H9 (cell line): Measurements from ENCODE around the gene SOX12. TPM values are rescaled to one million over a fixed set of nuclear protein-coding genes. Genes with fewer than 3 reads are reported as not detected.

ENCODE experiments used
- DNase-seq: peaks from one replicate; pipeline ENCODE4 v3.0.0-alpha.2; 2017
- H2AFZ ChIP-seq: one replicate; pipeline ENCODE4 v1.6.1; 2013; ENCODE audit warnings: mild to moderate bottlenecking, low read length, control low read depth, moderate library complexity
- H2AK5ac ChIP-seq: 2 replicates; pipeline ENCODE4 v1.6.1; 2013; ENCODE audit warnings: low read length, control low read depth, mixed read lengths; ENCODE audit not compliant: insufficient read length
- H2BK120ac ChIP-seq: one replicate; pipeline ENCODE4 v1.6.1; 2013; ENCODE audit warnings: low read depth, mild to moderate bottlenecking, low read length, control low read depth, inconsistent platforms; ENCODE audit not compliant: poor library complexity, severe bottlenecking
- H2BK12ac ChIP-seq: 2 replicates; pipeline ENCODE4 v1.6.1; 2013; ENCODE audit warnings: low read length, control low read depth, mixed read lengths, low read depth; ENCODE audit not compliant: insufficient read length
- H2BK15ac ChIP-seq: 2 replicates; pipeline ENCODE4 v1.6.1; 2013; ENCODE audit warnings: low read depth, low read length, control low read depth
- H2BK20ac ChIP-seq: one replicate; pipeline ENCODE4 v1.6.1; 2013; ENCODE audit warnings: low read depth, mild to moderate bottlenecking, low read length, control low read depth, inconsistent platforms; ENCODE audit not compliant: poor library complexity, severe bottlenecking
- H2BK5ac ChIP-seq: 2 replicates; pipeline ENCODE4 v1.6.1; 2013; ENCODE audit warnings: low read length, control low read depth, mixed read lengths; ENCODE audit not compliant: insufficient read length
- H3K14ac ChIP-seq: 2 replicates; pipeline ENCODE4 v1.6.1; 2013; ENCODE audit warnings: low read length, control low read depth; ENCODE audit not compliant: insufficient read depth
- H3K18ac ChIP-seq: 2 replicates; pipeline ENCODE4 v1.6.1; 2013; ENCODE audit warnings: low read depth, mild to moderate bottlenecking, mixed read lengths, low read length, control low read depth; ENCODE audit not compliant: insufficient read length
- H3K23ac ChIP-seq: 2 replicates; pipeline ENCODE4 v1.6.1; 2013; ENCODE audit warnings: low read length, control low read depth, mixed read lengths, low read depth; ENCODE audit not compliant: insufficient read length
- H3K23me2 ChIP-seq: 2 replicates; pipeline ENCODE4 v1.6.1; 2013; ENCODE audit warnings: low read depth, mild to moderate bottlenecking, mixed read lengths, low read length, control low read depth; ENCODE audit not compliant: insufficient read length, poor library complexity, severe bottlenecking
- H3K27ac ChIP-seq: 2 replicates; pipeline ENCODE4 v1.5.1; 2013; ENCODE audit warnings: low read length, control low read depth, mixed read lengths, low read depth; ENCODE audit not compliant: insufficient read length
- H3K27me3 ChIP-seq: 2 replicates; pipeline ENCODE4 v1.6.1; 2013; ENCODE audit warnings: low read length, control low read depth, inconsistent platforms; ENCODE audit not compliant: insufficient read depth
- H3K4ac ChIP-seq: 2 replicates; pipeline ENCODE4 v1.6.1; 2013; ENCODE audit warnings: low read depth, mild to moderate bottlenecking, control low read depth, inconsistent platforms, low read length, moderate library complexity
- H3K4me1 ChIP-seq: 2 replicates; pipeline ENCODE4 v1.6.1; 2013; ENCODE audit warnings: low read length, control low read depth, inconsistent platforms; ENCODE audit not compliant: insufficient read depth
- H3K4me2 ChIP-seq: 2 replicates; pipeline ENCODE4 v1.6.1; 2013; ENCODE audit warnings: low read length, control low read depth, mixed read lengths; ENCODE audit not compliant: insufficient read length, insufficient read depth
- H3K56ac ChIP-seq: 2 replicates; pipeline ENCODE4 v1.6.1; 2013; ENCODE audit warnings: low read depth, mild to moderate bottlenecking, mixed read lengths, low read length, control low read depth; ENCODE audit not compliant: insufficient read length
- H3K79me1 ChIP-seq: 2 replicates; pipeline ENCODE4 v1.6.1; 2013; ENCODE audit warnings: low read depth, mild to moderate bottlenecking, moderate library complexity, low read length, control low read depth, inconsistent platforms; ENCODE audit not compliant: insufficient read depth, poor library complexity, severe bottlenecking
- H3K79me2 ChIP-seq: 2 replicates; pipeline ENCODE4 v1.6.1; 2013; ENCODE audit warnings: low read length, control low read depth, inconsistent platforms; ENCODE audit not compliant: insufficient read depth
- H3K9ac ChIP-seq: 2 replicates; pipeline ENCODE4 v1.6.1; 2013; ENCODE audit warnings: low read length, control low read depth, mixed read lengths; ENCODE audit not compliant: insufficient read length; ENCODE audit errors: extremely low read depth
- H3K9me3 ChIP-seq: one replicate; pipeline ENCODE4 v1.6.1; 2013; ENCODE audit warnings: low read depth, low read length, inconsistent platforms; ENCODE audit not compliant: control insufficient read depth
- H3T11ph ChIP-seq: one replicate; pipeline ENCODE4 v1.6.1; 2013; ENCODE audit warnings: mild to moderate bottlenecking, low read length, control low read depth, inconsistent platforms
- H4K20me1 ChIP-seq: one replicate; pipeline ENCODE4 v1.6.1; 2013; ENCODE audit not compliant: control insufficient read depth, insufficient read length, insufficient read depth
- H4K5ac ChIP-seq: 2 replicates; pipeline ENCODE4 v1.6.1; 2013; ENCODE audit warnings: low read depth, mild to moderate bottlenecking, mixed read lengths, low read length, control low read depth; ENCODE audit not compliant: insufficient read length
- H4K8ac ChIP-seq: replicated peaks from 2 replicates; pipeline ENCODE4 v1.6.1; 2013; ENCODE audit warnings: low read length, control low read depth, mixed read lengths, low read depth; ENCODE audit not compliant: insufficient read length
- H4K91ac ChIP-seq: 2 replicates; pipeline ENCODE4 v1.6.1; 2013; ENCODE audit warnings: low read depth, mild to moderate bottlenecking, moderate library complexity, mixed read lengths, low read length, control low read depth; ENCODE audit not compliant: insufficient read length
- H3K27ac Mint-ChIP-seq, 3 experiments: 2 replicates in 2 of 3; 3 replicates in 1 of 3; pipeline ENCODE4 v1.8.0; 2020 to 2021; ENCODE audit warnings: mixed read lengths in 3 of 3, mild to moderate bottlenecking in 1 of 3, moderate library complexity in 1 of 3
- H3K27me3 Mint-ChIP-seq: 2 replicates; pipeline ENCODE4 v1.8.0; 2021; ENCODE audit warnings: low read depth, mild to moderate bottlenecking, moderate library complexity, mixed read lengths
- H3K36me3 Mint-ChIP-seq, 3 experiments: 2 replicates in 2 of 3; 3 replicates in 1 of 3; pipeline ENCODE4 v1.8.0; 2020 to 2021; ENCODE audit warnings: low read depth in 3 of 3, mixed read lengths in 3 of 3; ENCODE audit not compliant: insufficient read depth in 1 of 3
- H3K4me1 Mint-ChIP-seq, 2 experiments: 2 replicates each; pipeline ENCODE4 v1.8.0; 2020; ENCODE audit warnings: mixed read lengths in 2 of 2
- H3K4me3 Mint-ChIP-seq, 2 experiments: 2 replicates in 1 of 2; 3 replicates in 1 of 2; pipeline ENCODE4 v1.8.0; 2020 to 2021; ENCODE audit warnings: mild to moderate bottlenecking in 2 of 2, mixed read lengths in 2 of 2, moderate library complexity in 1 of 2
- H3K9me3 Mint-ChIP-seq, 2 experiments: 2 replicates in 1 of 2; 3 replicates in 1 of 2; pipeline ENCODE4 v1.8.0; 2020; ENCODE audit warnings: mild to moderate bottlenecking in 2 of 2, mixed read lengths in 2 of 2, moderate library complexity in 1 of 2
- WGBS: extraction: QIAGEN DNeasy Blood & Tissue Kit; methylation state at CpG from one replicate; pipeline ENCODE4 v1.1.7; 2013; ENCODE audit warnings: missing lambda C conversion rate, low lambda C conversion rate, mixed read lengths; ENCODE audit not compliant: insufficient read length; ENCODE audit errors: extremely low coverage; 5-methylcytosine and 5-hydroxymethylcytosine counted together
- total RNA-seq: library from RNA; stranded (reverse); gene quantifications from 2 replicates; pipeline ENCODE4 v1.2.1, GENCODE V29; 2021
- TF ChIP-seq, protein P1 (sequence below): fragments of 200-600 bp; sonication (generic); conservative IDR thresholded peaks from 3 replicates; pipeline ENCODE4 v1.8.0; 2021; ENCODE audit warnings: antibody characterized with exemption, mild to moderate bottlenecking

The SOX12 gene
- total RNA-seq, 1 experiment from 2014 or later = 54.4 TPM

DNA sequence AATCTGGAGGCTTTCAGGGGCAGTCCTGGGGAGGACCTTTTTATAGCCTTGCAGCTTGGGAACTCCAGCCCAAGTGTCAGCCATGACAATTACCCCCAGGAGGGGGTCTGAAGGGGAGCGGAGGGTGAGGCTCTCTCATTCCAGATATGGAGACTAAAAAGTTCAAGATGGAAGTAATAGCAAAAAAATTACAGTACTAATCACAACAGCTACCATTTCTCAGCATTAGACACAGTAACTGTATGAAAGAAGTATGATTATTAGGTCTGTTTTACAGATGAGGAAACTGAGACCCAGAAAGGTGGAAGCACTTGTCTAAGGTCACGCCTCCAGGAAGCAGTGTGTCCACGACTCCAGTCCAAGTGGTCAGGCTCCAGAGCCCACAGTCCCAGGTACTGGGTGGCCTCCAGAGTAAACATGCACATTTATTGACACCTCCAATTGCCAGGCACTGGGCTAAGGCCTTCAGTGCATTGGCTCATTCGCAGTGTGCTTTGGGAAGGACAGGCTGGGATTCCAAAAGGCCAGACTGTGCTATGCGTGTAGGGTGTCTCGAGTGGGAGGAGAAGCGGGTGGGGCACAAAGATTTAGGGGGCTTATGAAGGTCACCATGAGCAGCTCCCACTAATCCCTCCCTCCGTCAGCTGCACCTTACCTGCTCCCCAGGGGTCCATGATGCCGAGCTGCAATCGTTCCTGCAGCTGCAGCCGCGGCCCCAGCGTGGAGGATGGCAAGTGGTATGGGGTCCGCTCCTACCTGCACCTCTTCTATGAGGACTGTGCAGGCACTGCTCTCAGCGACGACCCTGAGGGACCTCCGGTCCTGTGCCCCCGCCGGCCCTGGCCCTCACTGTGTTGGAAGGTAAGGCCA lies 23.9 kb downstream of the SOX12 start:
- no peak overlapping the region for H2BK12ac ChIP-seq
- no peaks in the 10 kb centered on the region for H3K9me3 ChIP-seq
- H4K20me1 ChIP-seq = no peaks in the 10 kb centered on the region
- H3K79me2 ChIP-seq = no peaks in the 10 kb centered on the region
- H4K8ac ChIP-seq = no peak overlapping the region
- no peak overlapping the region for H3K23ac ChIP-seq
- Mint-ChIP-seq H3K4me3 (peak overlapping the region; percentile 86 to 89; a peak in 4 of 5 replicates), H3K27ac (no peak overlapping the region), H3K4me1 (peaks cover 15 to 23% of the 10 kb centered on the region in 2 experiments), H3K27me3 (peaks cover 4% of the 10 kb centered on the region), H3K36me3 (peaks cover 4 to 5% (median 4%) of the 10 kb centered on the region in 3 experiments), H3K9me3 (no peaks in the 10 kb centered on the region; a peak in 1 of 5 replicates)
- no peak overlapping the region for H2BK15ac ChIP-seq
- H3K4me2 ChIP-seq = no peak overlapping the region
- H3K56ac ChIP-seq = no peak overlapping the region
- H3K9ac ChIP-seq = no peak overlapping the region
- H2BK120ac ChIP-seq = no peak overlapping the region
- H3K27ac ChIP-seq = no peak overlapping the region
- H3T11ph ChIP-seq = no peak overlapping the region
- H3K18ac ChIP-seq = no peak overlapping the region
- no peak overlapping the region for H4K5ac ChIP-seq
- no peak overlapping the region for H2AK5ac ChIP-seq
- H3K79me1 ChIP-seq = no peaks in the 10 kb centered on the region
- no peak for DNase-seq
- no peak overlapping the region for H2BK20ac ChIP-seq
- no peak overlapping the region for H3K14ac ChIP-seq
- TF ChIP-seq, protein P1, sequence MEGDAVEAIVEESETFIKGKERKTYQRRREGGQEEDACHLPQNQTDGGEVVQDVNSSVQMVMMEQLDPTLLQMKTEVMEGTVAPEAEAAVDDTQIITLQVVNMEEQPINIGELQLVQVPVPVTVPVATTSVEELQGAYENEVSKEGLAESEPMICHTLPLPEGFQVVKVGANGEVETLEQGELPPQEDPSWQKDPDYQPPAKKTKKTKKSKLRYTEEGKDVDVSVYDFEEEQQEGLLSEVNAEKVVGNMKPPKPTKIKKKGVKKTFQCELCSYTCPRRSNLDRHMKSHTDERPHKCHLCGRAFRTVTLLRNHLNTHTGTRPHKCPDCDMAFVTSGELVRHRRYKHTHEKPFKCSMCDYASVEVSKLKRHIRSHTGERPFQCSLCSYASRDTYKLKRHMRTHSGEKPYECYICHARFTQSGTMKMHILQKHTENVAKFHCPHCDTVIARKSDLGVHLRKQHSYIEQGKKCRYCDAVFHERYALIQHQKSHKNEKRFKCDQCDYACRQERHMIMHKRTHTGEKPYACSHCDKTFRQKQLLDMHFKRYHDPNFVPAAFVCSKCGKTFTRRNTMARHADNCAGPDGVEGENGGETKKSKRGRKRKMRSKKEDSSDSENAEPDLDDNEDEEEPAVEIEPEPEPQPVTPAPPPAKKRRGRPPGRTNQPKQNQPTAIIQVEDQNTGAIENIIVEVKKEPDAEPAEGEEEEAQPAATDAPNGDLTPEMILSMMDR = no peak
- H4K91ac ChIP-seq = no peak overlapping the region
- no peak overlapping the region for H2BK5ac ChIP-seq
- H3K23me2 ChIP-seq = peaks cover 18% of the 10 kb centered on the region
- no peak overlapping the region for H2AFZ ChIP-seq
- no peaks in the 10 kb centered on the region; the same call in 1 of the 2 replicates for H3K4me1 ChIP-seq
- no CpG with 5 or more reads among the region's 19 CpGs for WGBS
- H3K4ac ChIP-seq = no peak overlapping the region
- no peaks in the 10 kb centered on the region; the same call in 1 of the 2 replicates for H3K27me3 ChIP-seq
